H9 (cell line): ENCODE results near the gene PAAF1. TPM values are rescaled to one million over a fixed set of nuclear protein-coding genes. Genes with fewer than 3 reads are reported as not detected.

Experiments used
- DNase-seq: peaks from one replicate; pipeline ENCODE4 v3.0.0-alpha.2; 2017
- H2AFZ ChIP-seq: one replicate; pipeline ENCODE4 v1.6.1; 2013; ENCODE audit warnings: mild to moderate bottlenecking, low read length, control low read depth, moderate library complexity
- H2AK5ac ChIP-seq: 2 replicates; pipeline ENCODE4 v1.6.1; 2013; ENCODE audit warnings: low read length, control low read depth, mixed read lengths; ENCODE audit not compliant: insufficient read length
- H2BK120ac ChIP-seq: one replicate; pipeline ENCODE4 v1.6.1; 2013; ENCODE audit warnings: low read depth, mild to moderate bottlenecking, low read length, control low read depth, inconsistent platforms; ENCODE audit not compliant: poor library complexity, severe bottlenecking
- H2BK12ac ChIP-seq: 2 replicates; pipeline ENCODE4 v1.6.1; 2013; ENCODE audit warnings: low read length, control low read depth, mixed read lengths, low read depth; ENCODE audit not compliant: insufficient read length
- H2BK15ac ChIP-seq: 2 replicates; pipeline ENCODE4 v1.6.1; 2013; ENCODE audit warnings: low read depth, low read length, control low read depth
- H2BK20ac ChIP-seq: one replicate; pipeline ENCODE4 v1.6.1; 2013; ENCODE audit warnings: low read depth, mild to moderate bottlenecking, low read length, control low read depth, inconsistent platforms; ENCODE audit not compliant: poor library complexity, severe bottlenecking
- H2BK5ac ChIP-seq: 2 replicates; pipeline ENCODE4 v1.6.1; 2013; ENCODE audit warnings: low read length, control low read depth, mixed read lengths; ENCODE audit not compliant: insufficient read length
- H3K14ac ChIP-seq: 2 replicates; pipeline ENCODE4 v1.6.1; 2013; ENCODE audit warnings: low read length, control low read depth; ENCODE audit not compliant: insufficient read depth
- H3K18ac ChIP-seq: 2 replicates; pipeline ENCODE4 v1.6.1; 2013; ENCODE audit warnings: low read depth, mild to moderate bottlenecking, mixed read lengths, low read length, control low read depth; ENCODE audit not compliant: insufficient read length
- H3K23ac ChIP-seq: 2 replicates; pipeline ENCODE4 v1.6.1; 2013; ENCODE audit warnings: low read length, control low read depth, mixed read lengths, low read depth; ENCODE audit not compliant: insufficient read length
- H3K23me2 ChIP-seq: 2 replicates; pipeline ENCODE4 v1.6.1; 2013; ENCODE audit warnings: low read depth, mild to moderate bottlenecking, mixed read lengths, low read length, control low read depth; ENCODE audit not compliant: insufficient read length, poor library complexity, severe bottlenecking
- H3K27ac ChIP-seq: 2 replicates; pipeline ENCODE4 v1.5.1; 2013; ENCODE audit warnings: low read length, control low read depth, mixed read lengths, low read depth; ENCODE audit not compliant: insufficient read length
- H3K27me3 ChIP-seq: 2 replicates; pipeline ENCODE4 v1.6.1; 2013; ENCODE audit warnings: low read length, control low read depth, inconsistent platforms; ENCODE audit not compliant: insufficient read depth
- H3K4ac ChIP-seq: 2 replicates; pipeline ENCODE4 v1.6.1; 2013; ENCODE audit warnings: low read depth, mild to moderate bottlenecking, control low read depth, inconsistent platforms, low read length, moderate library complexity
- H3K4me1 ChIP-seq: 2 replicates; pipeline ENCODE4 v1.6.1; 2013; ENCODE audit warnings: low read length, control low read depth, inconsistent platforms; ENCODE audit not compliant: insufficient read depth
- H3K4me2 ChIP-seq: 2 replicates; pipeline ENCODE4 v1.6.1; 2013; ENCODE audit warnings: low read length, control low read depth, mixed read lengths; ENCODE audit not compliant: insufficient read length, insufficient read depth
- H3K56ac ChIP-seq: 2 replicates; pipeline ENCODE4 v1.6.1; 2013; ENCODE audit warnings: low read depth, mild to moderate bottlenecking, mixed read lengths, low read length, control low read depth; ENCODE audit not compliant: insufficient read length
- H3K79me1 ChIP-seq: 2 replicates; pipeline ENCODE4 v1.6.1; 2013; ENCODE audit warnings: low read depth, mild to moderate bottlenecking, moderate library complexity, low read length, control low read depth, inconsistent platforms; ENCODE audit not compliant: insufficient read depth, poor library complexity, severe bottlenecking
- H3K79me2 ChIP-seq: 2 replicates; pipeline ENCODE4 v1.6.1; 2013; ENCODE audit warnings: low read length, control low read depth, inconsistent platforms; ENCODE audit not compliant: insufficient read depth
- H3K9ac ChIP-seq: 2 replicates; pipeline ENCODE4 v1.6.1; 2013; ENCODE audit warnings: low read length, control low read depth, mixed read lengths; ENCODE audit not compliant: insufficient read length; ENCODE audit errors: extremely low read depth
- H3K9me3 ChIP-seq: one replicate; pipeline ENCODE4 v1.6.1; 2013; ENCODE audit warnings: low read depth, low read length, inconsistent platforms; ENCODE audit not compliant: control insufficient read depth
- H3T11ph ChIP-seq: one replicate; pipeline ENCODE4 v1.6.1; 2013; ENCODE audit warnings: mild to moderate bottlenecking, low read length, control low read depth, inconsistent platforms
- H4K20me1 ChIP-seq: one replicate; pipeline ENCODE4 v1.6.1; 2013; ENCODE audit not compliant: control insufficient read depth, insufficient read length, insufficient read depth
- H4K5ac ChIP-seq: 2 replicates; pipeline ENCODE4 v1.6.1; 2013; ENCODE audit warnings: low read depth, mild to moderate bottlenecking, mixed read lengths, low read length, control low read depth; ENCODE audit not compliant: insufficient read length
- H4K8ac ChIP-seq: replicated peaks from 2 replicates; pipeline ENCODE4 v1.6.1; 2013; ENCODE audit warnings: low read length, control low read depth, mixed read lengths, low read depth; ENCODE audit not compliant: insufficient read length
- H4K91ac ChIP-seq: 2 replicates; pipeline ENCODE4 v1.6.1; 2013; ENCODE audit warnings: low read depth, mild to moderate bottlenecking, moderate library complexity, mixed read lengths, low read length, control low read depth; ENCODE audit not compliant: insufficient read length
- H3K27ac Mint-ChIP-seq, 3 experiments: 2 replicates in 2 of 3; 3 replicates in 1 of 3; pipeline ENCODE4 v1.8.0; 2020 to 2021; ENCODE audit warnings: mixed read lengths in 3 of 3, mild to moderate bottlenecking in 1 of 3, moderate library complexity in 1 of 3
- H3K27me3 Mint-ChIP-seq: 2 replicates; pipeline ENCODE4 v1.8.0; 2021; ENCODE audit warnings: low read depth, mild to moderate bottlenecking, moderate library complexity, mixed read lengths
- H3K36me3 Mint-ChIP-seq, 3 experiments: 2 replicates in 2 of 3; 3 replicates in 1 of 3; pipeline ENCODE4 v1.8.0; 2020 to 2021; ENCODE audit warnings: low read depth in 3 of 3, mixed read lengths in 3 of 3; ENCODE audit not compliant: insufficient read depth in 1 of 3
- H3K4me1 Mint-ChIP-seq, 2 experiments: 2 replicates each; pipeline ENCODE4 v1.8.0; 2020; ENCODE audit warnings: mixed read lengths in 2 of 2
- H3K4me3 Mint-ChIP-seq, 2 experiments: 2 replicates in 1 of 2; 3 replicates in 1 of 2; pipeline ENCODE4 v1.8.0; 2020 to 2021; ENCODE audit warnings: mild to moderate bottlenecking in 2 of 2, mixed read lengths in 2 of 2, moderate library complexity in 1 of 2
- H3K9me3 Mint-ChIP-seq, 2 experiments: 2 replicates in 1 of 2; 3 replicates in 1 of 2; pipeline ENCODE4 v1.8.0; 2020; ENCODE audit warnings: mild to moderate bottlenecking in 2 of 2, mixed read lengths in 2 of 2, moderate library complexity in 1 of 2
- CTCF ChIP-seq: fragments of 200-600 bp; sonication (generic); conservative IDR thresholded peaks from 3 replicates; pipeline ENCODE4 v1.8.0; 2021; ENCODE audit warnings: antibody characterized with exemption, mild to moderate bottlenecking
- WGBS: extraction: QIAGEN DNeasy Blood & Tissue Kit; methylation state at CpG from one replicate; pipeline ENCODE4 v1.1.7; 2013; ENCODE audit warnings: missing lambda C conversion rate, low lambda C conversion rate, mixed read lengths; ENCODE audit not compliant: insufficient read length; ENCODE audit errors: extremely low coverage; 5-methylcytosine and 5-hydroxymethylcytosine counted together
- total RNA-seq: library from RNA; stranded (reverse); gene quantifications from 2 replicates; pipeline ENCODE4 v1.2.1, GENCODE V29; 2021

The PAAF1 gene
- total RNA-seq, 1 experiment from 2014 or later, result 24.3 TPM

- Mint-ChIP-seq H3K27me3 (peaks cover 4% of the 10 kb centered on the region; the same call in 1 of the 2 replicates), H3K4me3 (no peak overlapping the region)
These were observed 81.0 kb downstream of the PAAF1 start for GRCh38 chr11:73957654-73958361.

More at GRCh38 chr11:73957654-73958361, 81.0 kb downstream of the PAAF1 start:
- no CpG with 5 or more reads among the region's 25 CpGs for WGBS
- no peaks in the 10 kb centered on the region for H3K27me3 ChIP-seq
- H3K4me2 ChIP-seq, result no peak overlapping the region
- no peak overlapping the region for H3K23ac ChIP-seq
- H2AK5ac ChIP-seq, result no peak overlapping the region
- Mint-ChIP-seq H3K9me3 (peaks cover 0 to 2% of the 10 kb centered on the region in 2 experiments; a peak in 1 of 5 replicates), H3K27ac (no peak overlapping the region), H3K36me3 (no peaks in the 10 kb centered on the region), H3K4me1 (no peaks in the 10 kb centered on the region)
- H3K4me1 ChIP-seq, result no peaks in the 10 kb centered on the region
- H4K5ac ChIP-seq, result no peak overlapping the region
- H3T11ph ChIP-seq, result no peak overlapping the region
- no peak overlapping the region for H2BK12ac ChIP-seq
- no peak overlapping the region for H2BK5ac ChIP-seq
- no peak overlapping the region for H2BK15ac ChIP-seq
- H3K79me1 ChIP-seq, result no peaks in the 10 kb centered on the region
- no peak overlapping the region for H4K8ac ChIP-seq
- H4K20me1 ChIP-seq, result no peaks in the 10 kb centered on the region
- no peaks in the 10 kb centered on the region for H3K23me2 ChIP-seq
- no peak overlapping the region for H3K18ac ChIP-seq
- no peak overlapping the region for H3K4ac ChIP-seq
- no peak overlapping the region for H2BK120ac ChIP-seq
- H2BK20ac ChIP-seq, result no peak overlapping the region
- no peak overlapping the region for H3K56ac ChIP-seq
- no peak for TF ChIP-seq CTCF
- no peak overlapping the region for H3K27ac ChIP-seq
- no peaks in the 10 kb centered on the region for H3K79me2 ChIP-seq
- no peak overlapping the region for H4K91ac ChIP-seq
- no peak overlapping the region for H3K14ac ChIP-seq
- H3K9ac ChIP-seq, result no peak overlapping the region
- no peaks in the 10 kb centered on the region for H3K9me3 ChIP-seq
- DNase-seq, result no peak
- no peak overlapping the region for H2AFZ ChIP-seq
